LNCAP (cell line): Measurements from ENCODE around the gene PPHLN1.

Source experiments
- CTCF ChIP-seq: fragments of 450-650 bp; IDR thresholded peaks from 2 replicates; pipeline ENCODE4 v1.5.1; 2017; ENCODE audit warnings: mild to moderate bottlenecking

The PPHLN1 gene

GRCh38 chr12:42482748-42483520 is 157.0 kb downstream of the PPHLN1 start:
- TF ChIP-seq CTCF: peak; percentile 97

- no peak for TF ChIP-seq CTCF
Measured at GRCh38 chr12:42483521-42483790, 157.5 kb downstream of the PPHLN1 start.

- TF ChIP-seq CTCF: no peak
Measured at GRCh38 chr12:42484996-42485395, 159.0 kb downstream of the PPHLN1 start.

- no peak for TF ChIP-seq CTCF
Measured at GRCh38 chr12:42485823-42486222, 159.9 kb downstream of the PPHLN1 start.

GRCh38 chr12:42486407-42486806 is 160.4 kb downstream of the PPHLN1 start:
- no peak for TF ChIP-seq CTCF

GRCh38 chr12:42490261-42490842 is 164.4 kb downstream of the PPHLN1 start:
- TF ChIP-seq CTCF: no peak
